ENCODE measurements around the gene PEX19.

PEX19 gene

GRCh38 chr1:160284220-160284781 is 632 bp downstream of the PEX19 start:
- Mint-ChIP-seq H3K27ac (peak overlapping the region; percentile 81), H3K9me3 (no peaks in the 10 kb centered on the region), H3K27me3 (ENCODE audit: low read depth, poor library complexity) (peaks cover 3% of the 10 kb centered on the region), H3K4me1 (peaks cover 26% of the 10 kb centered on the region), H3K36me3 (ENCODE audit: low read depth) (peaks cover 36% of the 10 kb centered on the region), H3K4me3 (peak overlapping the region; percentile 93)
- no peak for DNase-seq
- no peak for TF ChIP-seq CTCF (IDR thresholded peaks at IDR 0.05)

GRCh38 chr1:160282807-160283206 is 2.1 kb downstream of the PEX19 start:
- H3K27me3 Mint-ChIP-seq (ENCODE audit: low read depth, poor library complexity), result peaks cover 3% of the 10 kb centered on the region
- no peak overlapping the region for H3K27ac Mint-ChIP-seq
- peaks cover 26% of the 10 kb centered on the region for H3K4me1 Mint-ChIP-seq
- DNase-seq, result no peak
- H3K9me3 Mint-ChIP-seq, result no peaks in the 10 kb centered on the region
- TF ChIP-seq CTCF (IDR thresholded peaks at IDR 0.05), result no peak
- peak overlapping the region; percentile 24 for H3K4me3 Mint-ChIP-seq
- peaks cover 36% of the 10 kb centered on the region for H3K36me3 Mint-ChIP-seq (ENCODE audit: low read depth)

- H3K4me3 Mint-ChIP-seq, result no peak overlapping the region
- no peak for TF ChIP-seq CTCF (IDR thresholded peaks at IDR 0.05)
- H3K36me3 Mint-ChIP-seq (ENCODE audit: low read depth), result peaks cover 44% of the 10 kb centered on the region
- H3K27ac Mint-ChIP-seq, result no peak overlapping the region
- no peak for DNase-seq
- H3K27me3 Mint-ChIP-seq (ENCODE audit: low read depth, poor library complexity), result peaks cover 3% of the 10 kb centered on the region
- H3K9me3 Mint-ChIP-seq, result no peaks in the 10 kb centered on the region
- no peaks in the 10 kb centered on the region for H3K4me1 Mint-ChIP-seq
These were observed 6.9 kb downstream of the PEX19 start for GRCh38 chr1:160277987-160278386.

- no peaks in the 10 kb centered on the region for H3K9me3 Mint-ChIP-seq
These were observed 7.6 kb downstream of the PEX19 start for GRCh38 chr1:160277330-160277729.

GRCh38 chr1:160271025-160271424 is 13.9 kb downstream of the PEX19 start:
- Mint-ChIP-seq H3K4me1 (no peaks in the 10 kb centered on the region), H3K36me3 (ENCODE audit: low read depth) (no peaks in the 10 kb centered on the region), H3K9me3 (no peaks in the 10 kb centered on the region), H3K27me3 (ENCODE audit: low read depth, poor library complexity) (peaks cover 37% of the 10 kb centered on the region), H3K27ac (no peak overlapping the region), H3K4me3 (no peak overlapping the region)
- DNase-seq, result no peak
- TF ChIP-seq CTCF (IDR thresholded peaks at IDR 0.05), result no peak

More at GRCh38 chr1:160277330-160277729, 7.6 kb downstream of the PEX19 start:
- Mint-ChIP-seq H3K4me3 (no peak overlapping the region), H3K4me1 (no peaks in the 10 kb centered on the region), H3K36me3 (ENCODE audit: low read depth) (peaks cover 38% of the 10 kb centered on the region), H3K27ac (no peak overlapping the region), H3K27me3 (ENCODE audit: low read depth, poor library complexity) (peaks cover 3% of the 10 kb centered on the region)
- DNase-seq, result no peak
- TF ChIP-seq CTCF (IDR thresholded peaks at IDR 0.05), result no peak

DNA sequence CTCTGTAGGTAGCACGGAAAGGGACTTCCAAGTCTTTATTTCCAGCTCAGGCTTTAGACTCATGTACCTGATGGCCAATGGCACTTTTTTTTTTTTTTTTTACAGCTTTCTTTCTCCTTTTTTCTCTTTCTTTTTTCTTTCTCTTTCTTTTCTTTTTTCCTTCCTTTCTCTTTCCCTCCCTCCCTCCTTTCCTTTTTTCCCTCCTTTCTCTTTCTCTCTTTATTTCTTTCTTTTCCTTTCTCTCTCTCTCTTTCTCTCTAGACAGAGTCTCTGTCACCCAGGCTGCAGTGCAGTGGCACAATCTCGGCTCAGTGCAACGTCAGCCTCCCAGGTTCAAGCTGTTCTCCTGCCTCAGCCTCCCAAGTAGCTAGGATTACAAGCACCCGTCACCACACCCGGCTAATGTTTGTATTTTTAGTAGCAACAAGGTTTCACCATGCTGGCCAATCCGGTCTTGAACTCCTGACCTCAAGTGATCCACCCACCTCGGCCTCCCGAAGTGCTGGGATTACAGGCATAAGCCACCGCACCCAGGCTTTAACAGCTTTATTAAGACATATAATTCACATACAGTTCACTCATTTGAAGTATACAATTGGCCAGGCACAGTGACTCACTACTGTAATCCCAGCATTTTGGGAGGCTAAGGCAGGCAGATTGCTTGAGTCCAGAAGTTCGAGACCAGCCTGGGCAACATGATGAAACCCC is 17.5 kb downstream of the PEX19 start:
- H3K27me3 Mint-ChIP-seq (ENCODE audit: low read depth, poor library complexity), result peaks cover 56% of the 10 kb centered on the region
- peaks cover 11% of the 10 kb centered on the region for H3K4me1 Mint-ChIP-seq
- no peaks in the 10 kb centered on the region for H3K9me3 Mint-ChIP-seq
- H3K36me3 Mint-ChIP-seq (ENCODE audit: low read depth), result no peaks in the 10 kb centered on the region
- no peak overlapping the region for H3K4me3 Mint-ChIP-seq
- no peak for TF ChIP-seq CTCF (IDR thresholded peaks at IDR 0.05)
- H3K27ac Mint-ChIP-seq, result no peak overlapping the region
- DNase-seq, result no peak

Measured in nephron progenitor cell (in vitro differentiated cells).